ENCODE results near the gene KRT33B. TPM values are rescaled to one million over a fixed set of nuclear protein-coding genes. Genes with fewer than 3 reads are reported as not detected.

KRT33B gene
- 0.30 and 0.32 TPM in 2 replicates for total RNA-seq

DNA sequence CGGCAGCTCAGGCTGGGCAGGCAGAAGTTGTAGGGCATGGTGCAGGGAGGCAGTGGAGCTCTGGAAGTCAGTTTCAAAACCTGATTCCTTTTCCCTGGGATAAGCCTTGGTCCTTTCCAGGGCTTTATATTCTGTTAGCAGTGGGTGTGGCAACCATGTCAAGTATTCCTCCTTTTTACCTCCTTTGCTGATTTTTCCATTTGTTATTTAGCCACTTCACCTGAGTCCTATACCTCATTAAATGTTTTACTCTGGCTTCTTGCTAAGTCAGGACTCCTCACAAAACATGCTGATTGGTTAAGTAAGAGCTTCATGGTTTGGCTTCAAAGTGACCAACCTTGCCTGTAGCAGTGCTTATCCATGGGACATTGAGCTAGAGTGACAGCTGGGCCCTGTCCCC is at the start of gene KRT33B:
TSS of gene KRT33B (minus strand) at position 101 of the 400 bp plus-strand sequence. CDS start at position 38, 63 bp downstream.

DNA sequence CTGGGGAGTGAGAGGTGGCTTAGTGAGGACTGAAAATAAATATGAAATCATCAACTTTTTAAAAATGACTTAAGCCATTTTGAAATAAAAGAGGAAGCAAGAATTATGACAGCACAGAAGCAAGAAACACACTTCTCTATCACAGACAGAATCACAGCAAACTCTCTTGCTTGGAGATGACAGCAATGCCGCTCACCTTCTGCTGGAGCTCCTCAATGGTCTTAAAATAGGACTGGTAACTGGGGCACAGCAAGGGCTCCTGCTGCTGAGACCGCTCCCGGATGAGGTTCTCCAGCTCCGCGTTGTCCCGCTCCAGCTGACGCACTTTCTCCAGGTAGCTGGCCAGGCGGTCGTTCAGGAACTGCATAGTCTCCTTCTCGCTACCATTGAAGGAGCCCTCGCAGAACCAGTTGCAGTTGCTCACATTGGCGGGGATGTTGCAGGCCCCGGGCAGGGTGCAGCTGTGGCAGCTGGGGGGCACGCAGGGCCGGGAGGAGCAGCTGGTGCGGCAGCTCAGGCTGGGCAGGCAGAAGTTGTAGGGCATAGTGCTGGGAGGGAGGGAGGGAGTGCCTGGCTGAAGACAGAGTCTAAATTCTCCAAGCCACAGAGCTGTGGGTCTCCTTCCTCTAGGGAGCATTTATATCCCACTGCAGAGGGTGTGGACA is 27.5 kb upstream of the KRT33B start, which contains the start of gene KRT31:
TSS of gene KRT31 (minus strand) at position 613 of the 665 bp plus-strand sequence. CDS start at position 544, 69 bp downstream.

DNA sequence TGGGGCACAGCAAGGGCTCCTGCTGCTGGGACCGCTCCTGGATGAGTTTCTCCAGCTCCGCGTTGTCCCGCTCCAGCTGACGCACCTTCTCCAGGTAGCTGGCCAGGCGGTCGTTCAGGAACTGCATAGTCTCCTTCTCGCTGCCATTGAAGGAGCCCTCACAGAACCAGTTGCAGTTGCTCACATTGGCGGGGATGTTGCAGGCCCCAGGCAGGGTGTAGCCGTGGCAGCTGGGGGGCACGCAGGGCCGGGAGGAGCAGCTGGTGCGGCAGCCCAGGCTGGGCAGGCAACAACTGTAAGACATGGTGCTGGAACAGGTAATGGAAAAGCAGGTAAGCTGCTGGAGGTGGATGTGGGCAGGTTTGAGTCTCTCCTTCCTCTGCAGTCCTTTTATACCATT is 12.3 kb upstream of the KRT33B start, which contains the start of gene KRT34:
TSS of gene KRT34 (minus strand) at position 364 of the 400 bp plus-strand sequence. CDS start at position 304, 60 bp downstream.

DNA sequence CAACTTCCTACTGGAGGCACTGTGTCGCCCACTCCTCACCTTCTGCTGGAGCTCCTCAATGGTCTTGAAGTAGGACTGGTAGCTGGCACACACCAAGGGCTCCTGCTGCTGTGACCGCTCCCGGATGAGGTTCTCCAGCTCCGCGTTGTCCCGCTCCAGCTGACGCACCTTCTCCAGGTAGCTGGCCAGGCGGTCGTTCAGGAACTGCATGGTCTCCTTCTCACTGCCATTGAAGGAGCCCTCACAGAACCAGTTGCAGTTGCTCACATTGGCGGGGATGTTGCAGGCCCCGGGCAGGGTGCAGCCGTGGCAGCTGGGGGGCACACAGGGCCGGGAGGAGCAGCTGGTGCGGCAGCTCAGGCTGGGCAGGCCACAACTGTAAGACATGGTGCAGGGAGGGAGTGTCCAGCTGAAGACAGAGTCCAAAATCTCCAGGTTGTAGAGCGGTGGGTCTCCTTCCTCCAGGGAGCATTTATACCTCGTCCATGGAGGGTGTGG is 19.2 kb downstream of the KRT33B start, which contains the start of gene KRT33A:
TSS of gene KRT33A (minus strand) at position 448 of the 498 bp plus-strand sequence. CDS start at position 387, 61 bp downstream.

DNA sequence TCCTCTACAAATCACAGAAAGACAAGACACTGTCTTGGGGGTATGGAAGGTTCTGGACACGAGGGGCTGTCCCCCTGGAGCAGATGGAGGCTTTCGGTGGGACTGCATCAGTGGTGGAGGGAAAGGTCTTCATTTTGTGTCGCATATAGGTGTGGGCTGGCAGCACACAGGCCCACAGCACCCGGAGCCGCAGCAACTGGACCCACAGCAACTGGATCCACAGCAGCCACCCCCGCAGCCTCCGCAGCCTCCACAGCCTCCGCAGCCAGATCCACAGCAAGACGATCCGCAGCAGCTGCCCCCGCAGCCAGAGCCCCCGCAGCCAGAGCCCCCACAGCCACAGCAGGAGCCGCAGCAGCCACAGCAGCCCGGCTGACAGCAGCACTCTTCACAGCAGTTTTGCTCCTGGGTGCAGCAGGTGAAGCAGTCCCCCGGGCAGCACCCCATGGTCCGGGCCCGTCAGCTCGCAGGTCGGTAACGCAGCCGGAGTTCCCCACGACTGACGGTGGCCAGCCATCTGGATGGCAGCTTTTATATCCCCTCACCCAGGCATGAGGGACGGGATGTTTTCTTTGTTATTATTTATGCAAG is 54.3 kb downstream of the KRT33B start, which contains the start of gene KRTAP17-1:
TSS of gene KRTAP17-1 (minus strand) at position 507 of the 591 bp plus-strand sequence. CDS start at position 447, 60 bp downstream.

Other genes starting within 250 kb of the KRT33B start
- not detected in 2 replicates for gene KRTAP4-12, start 245.6 kb downstream of the KRT33B start, total RNA-seq
- gene KRTAP4-6, start 229.3 kb downstream of the KRT33B start, total RNA-seq = not detected in 2 replicates
- gene KRTAP4-5, start 220.0 kb downstream of the KRT33B start, total RNA-seq = not detected in 2 replicates
- not detected in 2 replicates for gene KRTAP4-4, start 209.1 kb downstream of the KRT33B start, total RNA-seq
- not detected in 2 replicates for gene KRTAP4-3, start 201.6 kb downstream of the KRT33B start, total RNA-seq
- gene KRTAP4-2, start 191.6 kb downstream of the KRT33B start, total RNA-seq = not detected in 2 replicates
- not detected in 2 replicates for gene KRTAP4-1, start 184.9 kb downstream of the KRT33B start, total RNA-seq
- not detected in 2 replicates for gene KRTAP9-1, start 179.9 kb downstream of the KRT33B start, total RNA-seq
- gene KRTAP9-2, start 143.2 kb downstream of the KRT33B start, total RNA-seq = not detected in 2 replicates
- not detected in 2 replicates for gene KRTAP9-3, start 137.4 kb downstream of the KRT33B start, total RNA-seq
- gene KRTAP9-8, start 131.8 kb downstream of the KRT33B start, total RNA-seq = not detected in 2 replicates
- gene KRTAP9-4, start 120.1 kb downstream of the KRT33B start, total RNA-seq = not detected in 2 replicates
- not detected in 2 replicates for gene KRTAP9-9, start 114.4 kb downstream of the KRT33B start, total RNA-seq
- gene KRTAP9-6, start 104.4 kb downstream of the KRT33B start, total RNA-seq = not detected in 2 replicates
- not detected in 2 replicates for gene KRTAP9-7, start 94.1 kb downstream of the KRT33B start, total RNA-seq
- gene KRTAP29-1, start 67.0 kb downstream of the KRT33B start, total RNA-seq = not detected in 2 replicates
- gene KRTAP16-1, start 60.5 kb downstream of the KRT33B start, total RNA-seq = not detected in 2 replicates
- gene KRTAP17-1, start 54.1 kb downstream of the KRT33B start, total RNA-seq = not detected in 2 replicates
- not detected in 2 replicates for gene KRT33A, start 19.0 kb downstream of the KRT33B start, total RNA-seq
- gene KRT34, start 12.5 kb upstream of the KRT33B start, total RNA-seq = 0.89 and 6.6 TPM in 2 replicates
- not detected in 2 replicates for gene KRT31, start 27.8 kb upstream of the KRT33B start, total RNA-seq
- not detected in 2 replicates for gene KRT37, start 54.8 kb upstream of the KRT33B start, total RNA-seq
- gene KRT38, start 71.2 kb upstream of the KRT33B start, total RNA-seq = not detected in 2 replicates
- 0.09 TPM in 1 of 2 replicates, not detected in the other for gene KRT32, start 97.6 kb upstream of the KRT33B start, total RNA-seq
- gene KRT35, start 111.3 kb upstream of the KRT33B start, total RNA-seq = not detected in 2 replicates
- gene KRT36, start 120.1 kb upstream of the KRT33B start, total RNA-seq = not detected in 2 replicates
- gene KRT13, start 135.8 kb upstream of the KRT33B start, total RNA-seq = 0.30 and 0.46 TPM in 2 replicates
- gene KRT15, start 149.1 kb upstream of the KRT33B start, total RNA-seq = 1.8 and 8.6 TPM in 2 replicates
- gene KRT19, start 158.5 kb upstream of the KRT33B start, total RNA-seq = 82.3 and 279 TPM in 2 replicates
- not detected in 2 replicates for gene KRT9, start 202.2 kb upstream of the KRT33B start, total RNA-seq
- gene KRT14, start 217.1 kb upstream of the KRT33B start, total RNA-seq = 0.46 TPM in 1 of 2 replicates, not detected in the other
- gene KRT16, start 243.0 kb upstream of the KRT33B start, total RNA-seq = not detected in 2 replicates